Activated CD8-positive, alpha-beta memory T cell treated with anti-CD3 and anti-CD28 coated beads for 1 hour (primary cell): ENCODE measurements around the gene ROS1.
"Not testable (repeated sequence)": the region's sequence is repeated elsewhere in the genome, so short reads cannot be mapped to it uniquely, and the experiment has no call there.

ENCODE experiments used
- DNase-seq, 2 donors: peaks; one replicate each; pipeline ENCODE4 v3.0.0-alpha.2; 2020; ENCODE audit warnings: low read depth in 1 of 2; ENCODE audit errors: extremely low read depth in 1 of 2

ROS1 gene

GRCh38 chr6:117270055-117270842 lies 155.5 kb downstream of the ROS1 start:
- no peak for DNase-seq

- DNase-seq, result no peak
Observed at GRCh38 chr6:117269638-117270054, 156.1 kb downstream of the ROS1 start.

GRCh38 chr6:117268924-117269323 lies 156.8 kb downstream of the ROS1 start:
- no peak for DNase-seq

GRCh38 chr6:117267766-117268534 lies 157.8 kb downstream of the ROS1 start:
- no peak for DNase-seq

GRCh38 chr6:117267054-117267347 lies 158.7 kb downstream of the ROS1 start:
- DNase-seq, result no peak

GRCh38 chr6:117266257-117267053 lies 159.3 kb downstream of the ROS1 start:
- no peak for DNase-seq

- DNase-seq, result no peak
Observed at GRCh38 chr6:117265410-117266256, 160.1 kb downstream of the ROS1 start, which contains the start of gene VGLL2. Gene VGLL2, plus strand, starts transcription at chr6:117265558. Its CDS starts 206 bp downstream, at chr6:117265764.

GRCh38 chr6:117264692-117265409 lies 160.9 kb downstream of the ROS1 start:
- no peak for DNase-seq

- DNase-seq, result no peak
Observed at GRCh38 chr6:117264369-117264691, 161.4 kb downstream of the ROS1 start.

GRCh38 chr6:117263353-117263927 lies 162.3 kb downstream of the ROS1 start:
- DNase-seq, result no peak

- DNase-seq, result no peak
Observed at GRCh38 chr6:117262799-117263198, 162.9 kb downstream of the ROS1 start.

GRCh38 chr6:117253785-117254184 lies 172.0 kb downstream of the ROS1 start:
- no peak for DNase-seq

GRCh38 chr6:117244979-117245378 lies 180.8 kb downstream of the ROS1 start:
- DNase-seq, result not testable (repeated sequence)

GRCh38 chr6:117244571-117244970 lies 181.2 kb downstream of the ROS1 start:
- DNase-seq, result not testable (repeated sequence)
